Measurements from ENCODE around the gene APOBEC3H. TPM values are rescaled to one million over a fixed set of nuclear protein-coding genes. Genes with fewer than 3 reads are reported as not detected.

APOBEC3H gene
- total RNA-seq, 1 donor from 2014 or later: not detected

GRCh38 chr22:39144101-39144767, 47.2 kb downstream of the APOBEC3H start:
- TF ChIP-seq CTCF (conservative IDR thresholded peaks at IDR 0.05; ENCODE audit: low read depth, low read length): no peak
- peak overlapping the region; percentile 98 for H3K4me3 ChIP-seq (ENCODE audit: low read depth, low read length)
- DNase-seq (ENCODE audit: low read depth): no peak

DNA sequence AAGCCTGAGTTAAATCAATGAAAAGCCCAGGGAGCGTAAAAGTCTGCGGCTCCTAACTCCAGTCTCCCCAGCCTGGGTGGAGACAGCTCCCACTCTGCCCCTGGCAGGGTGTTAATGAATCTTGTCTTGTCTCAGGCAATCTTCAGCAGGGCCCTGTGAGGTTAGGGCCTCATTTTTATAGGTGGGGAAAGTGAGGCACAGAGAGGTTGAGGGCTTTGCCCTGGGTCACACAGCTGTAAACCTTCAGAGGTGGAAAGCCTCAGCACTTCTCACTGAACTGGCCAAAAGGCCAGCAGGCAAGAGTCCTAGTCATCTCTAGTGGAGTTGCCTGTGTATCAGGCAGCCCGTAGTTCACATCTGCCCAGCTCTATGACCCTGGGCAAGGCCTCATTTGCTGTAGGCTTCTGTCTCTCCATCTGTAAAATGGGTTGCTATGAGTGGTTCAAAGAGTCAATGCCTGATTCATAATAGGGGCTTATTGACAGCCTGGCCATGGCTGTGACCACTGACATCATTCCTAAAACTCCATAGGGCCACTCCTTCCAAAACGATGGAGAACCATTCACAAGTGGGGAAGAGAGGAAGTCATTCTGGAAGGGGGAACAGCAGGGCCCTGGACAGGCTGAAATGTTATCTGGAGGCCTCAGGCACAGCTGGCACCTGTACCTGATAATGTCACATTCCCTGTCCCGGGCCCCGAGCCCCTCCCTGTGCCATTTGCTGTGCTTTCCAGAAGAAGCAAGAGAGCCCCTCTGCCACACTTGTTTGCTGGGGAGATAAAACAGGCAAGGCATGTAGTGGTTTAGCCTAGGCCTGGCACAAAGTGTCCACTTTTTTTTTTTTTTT, 49.4 kb downstream of the APOBEC3H start:
- H3K4me3 ChIP-seq (ENCODE audit: low read depth, low read length): peak overlapping the region; percentile 98
- DNase-seq (ENCODE audit: low read depth): no peak
- no peak for TF ChIP-seq CTCF (conservative IDR thresholded peaks at IDR 0.05; ENCODE audit: low read depth, low read length)

DNA sequence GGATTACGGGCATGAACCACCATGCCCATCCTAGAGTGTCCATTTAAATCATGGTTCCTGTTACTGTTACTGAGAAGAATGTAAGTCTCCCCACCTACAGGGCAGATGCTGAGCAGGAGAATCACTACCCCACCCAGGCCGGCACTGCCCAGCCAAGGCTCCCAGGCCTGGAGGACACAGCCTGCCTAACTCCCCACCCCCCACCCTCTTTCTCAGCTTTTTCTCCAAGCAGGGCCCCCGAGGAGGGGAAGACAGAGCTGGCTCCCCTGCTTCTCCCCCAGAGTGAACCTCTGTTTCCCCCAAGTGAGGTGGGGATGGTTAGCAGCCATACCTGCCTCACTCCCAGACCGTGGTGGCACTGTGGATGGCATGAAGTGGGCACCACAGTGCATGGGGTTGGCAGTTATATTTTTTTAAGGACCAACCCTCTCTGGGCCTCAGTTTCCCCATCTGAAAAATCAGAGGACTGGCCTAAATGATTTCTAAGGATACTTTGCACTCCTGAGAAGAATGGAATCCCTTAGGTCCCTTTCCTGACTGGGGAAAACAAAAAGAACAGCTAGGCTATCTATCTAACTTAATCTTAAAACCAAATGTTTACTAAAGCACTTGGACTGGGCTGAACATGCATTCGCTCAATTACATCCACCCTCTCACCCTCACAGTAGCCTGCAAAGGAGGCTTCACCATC, 50.4 kb downstream of the APOBEC3H start:
- no peak overlapping the region for H3K4me3 ChIP-seq (ENCODE audit: low read depth, low read length)
- DNase-seq (ENCODE audit: low read depth): no peak
- TF ChIP-seq CTCF (conservative IDR thresholded peaks at IDR 0.05; ENCODE audit: low read depth, low read length): no peak

DNA sequence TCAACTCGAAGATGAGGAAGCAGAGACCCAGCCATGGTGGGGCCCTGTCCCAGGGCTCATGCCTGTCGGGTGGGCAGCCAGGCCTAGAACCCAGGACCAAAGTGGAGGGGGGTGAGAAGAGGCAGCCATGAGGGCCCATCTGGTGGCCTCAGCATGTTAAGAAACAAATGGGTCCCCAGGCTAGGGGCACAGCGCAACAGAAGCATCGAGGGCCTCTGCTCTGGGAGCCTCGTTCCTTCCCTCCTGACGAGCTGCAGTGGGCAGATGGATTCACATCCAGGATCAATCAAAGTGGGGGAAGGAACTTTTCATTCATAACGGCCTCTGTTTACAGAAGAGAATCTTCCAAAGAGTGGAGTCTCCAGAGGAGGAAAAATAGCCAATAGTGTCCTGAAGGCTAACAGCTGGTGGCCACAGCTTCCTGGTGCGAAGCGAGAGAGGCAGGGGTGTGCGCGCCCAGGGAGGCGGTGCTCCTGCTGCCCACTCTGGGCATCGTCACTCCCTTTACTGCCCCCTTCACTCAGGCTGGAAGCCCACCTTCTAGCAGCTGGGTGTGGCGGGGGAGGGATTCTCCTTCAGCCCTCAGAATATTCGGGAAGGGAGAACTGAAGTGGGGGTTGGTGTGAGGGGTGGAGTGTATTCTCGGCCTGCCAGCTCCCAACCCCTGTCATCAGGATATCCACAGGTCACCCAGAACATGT, 51.1 kb downstream of the APOBEC3H start:
- DNase-seq (ENCODE audit: low read depth): no peak
- no peak overlapping the region for H3K4me3 ChIP-seq (ENCODE audit: low read depth, low read length)
- TF ChIP-seq CTCF (conservative IDR thresholded peaks at IDR 0.05; ENCODE audit: low read depth, low read length): no peak

- DNase-seq (ENCODE audit: low read depth): no peak
- no peak overlapping the region for H3K4me3 ChIP-seq (ENCODE audit: low read depth, low read length)
- TF ChIP-seq CTCF (conservative IDR thresholded peaks at IDR 0.05; ENCODE audit: low read depth, low read length): no peak
These were observed 51.9 kb downstream of the APOBEC3H start for GRCh38 chr22:39148727-39149535.
